ENCODE results near the gene SPINK8. TPM values are rescaled to one million over a fixed set of nuclear protein-coding genes. Genes with fewer than 3 reads are reported as not detected.

The SPINK8 gene
- total and polyA plus RNA-seq, 2 experiments from 2014 or later = not detected

DNA sequence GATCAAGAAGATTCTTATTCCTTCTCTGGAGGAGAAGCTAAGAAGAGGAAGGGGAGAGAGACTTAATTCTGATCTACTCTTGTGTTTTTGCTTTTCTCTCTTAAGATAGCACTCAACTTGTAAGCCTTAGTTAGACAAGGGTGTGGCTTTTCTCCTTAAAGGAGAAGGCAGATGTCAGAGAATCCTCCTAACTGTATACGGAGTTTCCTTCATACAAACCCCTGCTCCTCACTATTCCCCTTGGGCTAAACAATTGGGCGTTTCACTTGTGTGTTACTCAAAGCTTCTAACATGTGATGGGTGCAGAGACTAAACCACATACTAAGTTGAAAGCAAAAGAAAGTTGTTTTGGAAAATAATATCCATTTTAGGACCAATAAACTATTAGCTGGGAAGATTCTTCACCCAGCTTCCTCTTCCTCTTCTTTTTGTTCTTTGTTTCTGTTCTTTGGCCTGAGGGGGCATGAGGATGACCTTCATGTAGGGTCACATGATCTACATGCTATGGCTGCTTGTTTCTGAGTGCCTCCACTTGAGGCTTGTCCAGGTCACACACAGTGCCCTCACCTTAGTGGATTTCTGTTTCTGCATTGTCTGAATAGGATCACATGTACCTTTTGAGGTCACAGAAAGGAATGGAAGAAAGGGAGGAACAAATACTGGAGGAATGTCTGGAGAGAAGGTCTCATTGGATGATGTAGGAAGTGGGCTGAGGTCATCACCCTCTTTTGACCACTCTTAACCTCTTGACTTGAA is 14.6 kb downstream of the SPINK8 start:
- Histone ChIP-seq H3K4me1 (ENCODE audit: low read depth) (no peaks in the 10 kb centered on the region), H3K27ac (no peak overlapping the region), H3K9me3 (ENCODE audit: low read depth) (no peaks in the 10 kb centered on the region), H3K4me3 (no peak overlapping the region), H3K36me3 (no peaks in the 10 kb centered on the region), H3K27me3 (no peaks in the 10 kb centered on the region)
- TF ChIP-seq, protein P1, sequence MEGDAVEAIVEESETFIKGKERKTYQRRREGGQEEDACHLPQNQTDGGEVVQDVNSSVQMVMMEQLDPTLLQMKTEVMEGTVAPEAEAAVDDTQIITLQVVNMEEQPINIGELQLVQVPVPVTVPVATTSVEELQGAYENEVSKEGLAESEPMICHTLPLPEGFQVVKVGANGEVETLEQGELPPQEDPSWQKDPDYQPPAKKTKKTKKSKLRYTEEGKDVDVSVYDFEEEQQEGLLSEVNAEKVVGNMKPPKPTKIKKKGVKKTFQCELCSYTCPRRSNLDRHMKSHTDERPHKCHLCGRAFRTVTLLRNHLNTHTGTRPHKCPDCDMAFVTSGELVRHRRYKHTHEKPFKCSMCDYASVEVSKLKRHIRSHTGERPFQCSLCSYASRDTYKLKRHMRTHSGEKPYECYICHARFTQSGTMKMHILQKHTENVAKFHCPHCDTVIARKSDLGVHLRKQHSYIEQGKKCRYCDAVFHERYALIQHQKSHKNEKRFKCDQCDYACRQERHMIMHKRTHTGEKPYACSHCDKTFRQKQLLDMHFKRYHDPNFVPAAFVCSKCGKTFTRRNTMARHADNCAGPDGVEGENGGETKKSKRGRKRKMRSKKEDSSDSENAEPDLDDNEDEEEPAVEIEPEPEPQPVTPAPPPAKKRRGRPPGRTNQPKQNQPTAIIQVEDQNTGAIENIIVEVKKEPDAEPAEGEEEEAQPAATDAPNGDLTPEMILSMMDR (IDR thresholded peaks at IDR 0.05; ENCODE audit: low read depth, low read length) = no peak
- DNase-seq (ENCODE audit: low read depth in 1 of 2, low spot score in 1 of 2) = no peak

DNA sequence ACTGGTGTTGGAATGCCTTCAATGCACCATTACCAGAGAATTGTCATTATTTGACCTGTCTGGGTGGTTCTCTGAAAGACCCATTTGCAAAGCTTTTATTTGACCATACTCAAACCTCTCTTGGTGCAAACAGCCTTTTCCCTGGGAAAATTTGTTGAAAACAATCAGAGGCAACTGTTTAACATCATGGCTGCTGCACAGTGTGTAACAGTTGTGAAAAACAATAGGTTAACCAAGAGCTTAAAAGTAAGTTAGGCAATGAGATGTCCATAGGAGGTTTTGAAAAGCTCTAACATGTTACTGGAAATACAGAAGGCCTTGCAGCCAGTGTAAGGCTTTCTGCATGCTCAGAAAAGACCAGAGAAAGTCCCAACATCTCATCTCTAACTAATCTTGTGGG is 18.9 kb downstream of the SPINK8 start:
- DNase-seq (ENCODE audit: low read depth in 1 of 2, low spot score in 1 of 2) = no peak
- H3K4me1 ChIP-seq (ENCODE audit: low read depth) = no peaks in the 10 kb centered on the region
- H3K27me3 ChIP-seq = peaks cover under 1% of the 10 kb centered on the region
- no peaks in the 10 kb centered on the region for H3K9me3 ChIP-seq (ENCODE audit: low read depth)
- TF ChIP-seq, protein P1 (IDR thresholded peaks at IDR 0.05; ENCODE audit: low read depth, low read length) = no peak
- H3K36me3 ChIP-seq = no peaks in the 10 kb centered on the region
- H3K4me3 ChIP-seq = no peak overlapping the region
- H3K27ac ChIP-seq = no peak overlapping the region

DNA sequence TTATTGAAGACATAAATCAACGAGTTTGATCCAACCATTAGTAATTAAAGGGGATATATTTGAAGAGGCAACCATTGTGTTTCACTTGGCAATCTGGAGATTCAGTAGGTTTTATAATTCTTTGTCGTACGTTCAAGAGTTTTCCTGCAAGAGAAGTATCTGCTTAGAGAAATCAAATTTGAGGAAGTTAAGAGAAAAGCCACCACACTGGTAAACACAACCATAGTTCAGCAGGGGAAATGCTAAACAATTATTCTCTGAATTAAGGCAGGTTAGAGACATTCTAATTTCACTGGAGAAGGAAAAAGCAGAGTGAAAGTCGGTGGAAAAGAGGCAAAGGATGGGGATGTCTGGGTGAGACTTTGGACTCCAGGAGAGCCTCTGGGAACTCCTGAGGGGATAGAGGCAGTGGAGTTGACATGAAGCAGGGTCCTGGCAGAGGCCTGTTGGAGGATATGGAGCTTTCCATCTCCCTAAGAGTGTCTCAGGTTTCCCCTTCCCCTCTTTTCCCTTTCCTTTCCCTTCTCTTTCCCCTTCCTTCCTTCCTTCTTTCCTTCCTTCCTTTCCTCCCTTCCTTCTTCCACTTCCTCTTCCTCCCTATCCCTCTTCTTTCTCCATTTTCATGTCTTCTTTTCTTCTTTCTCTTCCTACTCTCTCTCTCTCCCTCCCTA is 26.5 kb downstream of the SPINK8 start:
- H3K27me3 ChIP-seq = peaks cover 31% of the 10 kb centered on the region
- TF ChIP-seq, protein P1 (IDR thresholded peaks at IDR 0.05; ENCODE audit: low read depth, low read length) = no peak
- no peaks in the 10 kb centered on the region for H3K9me3 ChIP-seq (ENCODE audit: low read depth)
- no peaks in the 10 kb centered on the region for H3K4me1 ChIP-seq (ENCODE audit: low read depth)
- no peak overlapping the region for H3K4me3 ChIP-seq
- no peaks in the 10 kb centered on the region for H3K36me3 ChIP-seq
- DNase-seq (ENCODE audit: low read depth in 1 of 2, low spot score in 1 of 2) = no peak
- H3K27ac ChIP-seq = no peak overlapping the region

DNA sequence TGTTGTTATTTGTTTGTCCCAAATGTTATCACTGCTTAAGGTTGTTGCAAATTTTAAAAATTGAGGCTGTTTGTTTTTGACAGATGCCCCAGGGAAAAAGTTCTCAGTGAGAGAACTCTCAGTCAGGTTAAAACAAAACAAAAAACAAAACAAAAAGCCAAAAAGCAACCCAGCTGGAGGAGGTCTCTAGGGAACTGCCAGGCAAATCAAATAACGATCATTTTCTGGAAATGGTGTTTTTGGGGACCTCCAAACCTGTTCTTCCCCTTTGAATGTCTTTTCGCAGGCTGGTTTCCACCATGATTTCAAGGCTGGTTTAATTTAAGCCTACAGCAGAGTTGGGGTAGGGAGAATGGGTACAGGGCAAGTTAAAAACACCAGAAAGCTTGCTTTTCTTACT is 27.2 kb downstream of the SPINK8 start:
- Histone ChIP-seq H3K4me1 (ENCODE audit: low read depth) (no peaks in the 10 kb centered on the region), H3K36me3 (no peaks in the 10 kb centered on the region), H3K27ac (no peak overlapping the region), H3K27me3 (peaks cover 31% of the 10 kb centered on the region), H3K4me3 (no peak overlapping the region), H3K9me3 (ENCODE audit: low read depth) (no peaks in the 10 kb centered on the region)
- TF ChIP-seq, protein P1 (IDR thresholded peaks at IDR 0.05; ENCODE audit: low read depth, low read length) = no peak
- no peak for DNase-seq (ENCODE audit: low read depth in 1 of 2, low spot score in 1 of 2)

GRCh38 chr3:48305396-48305795 is 28.1 kb downstream of the SPINK8 start:
- Histone ChIP-seq H3K27me3 (peaks cover 31% of the 10 kb centered on the region), H3K4me3 (no peak overlapping the region), H3K36me3 (no peaks in the 10 kb centered on the region), H3K27ac (no peak overlapping the region), H3K9me3 (ENCODE audit: low read depth) (no peaks in the 10 kb centered on the region), H3K4me1 (ENCODE audit: low read depth) (peaks cover 2% of the 10 kb centered on the region)
- DNase-seq (ENCODE audit: low read depth in 1 of 2, low spot score in 1 of 2) = no peak
- TF ChIP-seq, protein P1 (IDR thresholded peaks at IDR 0.05; ENCODE audit: low read depth, low read length) = no peak
